H1 (cell line): ENCODE results near the gene GALNT1. TPM values are rescaled to one million over a fixed set of nuclear protein-coding genes. Genes with fewer than 3 reads are reported as not detected.
"Not testable (repeated sequence)": the region's sequence is repeated elsewhere in the genome, so short reads cannot be mapped to it uniquely, and the experiment has no call there.

Source experiments
- CTCF ChIA-PET: fragments of 300-600 bp; sonication (Branson Sonifier 250); formaldehyde crosslinking; loops from one replicate; lab custom pipeline; 2021; ENCODE audit not compliant: partially characterized antibody; lab: Charles Lee
- POLR2A ChIA-PET: fragments of 300-600 bp; sonication (Branson Sonifier 250); formaldehyde crosslinking; loops from one replicate; lab custom pipeline; 2021; ENCODE audit warnings: inconsistent platforms; ENCODE audit not compliant: partially characterized antibody; lab: Charles Lee
- DNase-seq, 2 experiments: peaks; one replicate each; pipeline versions ENCODE4 v3.0.0 to v3.0.0-alpha.2; 2010 to 2022; ENCODE audit warnings: low spot score in 2 of 2, low read depth in 1 of 2, mixed read lengths in 1 of 2
- FAIRE-seq: peaks from 2 replicates; lab custom pipeline; 2011; peaks lifted over from hg19 to GRCh38; lab: Jason Lieb, UNC
- H2AFZ ChIP-seq: 2 replicates; pipeline ENCODE4 v1.8.1; 2012; ENCODE audit warnings: low read length, inconsistent platforms
- H2AK5ac ChIP-seq: 2 replicates; pipeline ENCODE4 v1.6.1; 2013; ENCODE audit warnings: low read depth, low read length
- H2BK120ac ChIP-seq: replicated peaks from 2 replicates; pipeline ENCODE3; 2013; ENCODE audit warnings: low read depth, low read length, inconsistent platforms
- H2BK12ac ChIP-seq: 2 replicates; pipeline ENCODE4 v1.6.1; 2013; ENCODE audit warnings: low read depth, low read length
- H2BK15ac ChIP-seq: 2 replicates; pipeline ENCODE4 v1.6.1; 2013; ENCODE audit warnings: low read length
- H2BK20ac ChIP-seq: 2 replicates; pipeline ENCODE4 v1.6.1; 2013; ENCODE audit warnings: low read length
- H2BK5ac ChIP-seq: 2 replicates; pipeline ENCODE4 v1.6.1; 2013; ENCODE audit warnings: low read depth, low read length
- H3K14ac ChIP-seq: 2 replicates; pipeline ENCODE4 v1.6.1; 2013; ENCODE audit warnings: inconsistent platforms; ENCODE audit not compliant: insufficient read length
- H3K18ac ChIP-seq: 2 replicates; pipeline ENCODE4 v1.6.1; 2013; ENCODE audit warnings: low read length; ENCODE audit errors: extremely low read depth
- H3K23ac ChIP-seq: 2 replicates; pipeline ENCODE4 v1.6.1; 2013; ENCODE audit warnings: inconsistent platforms; ENCODE audit not compliant: insufficient read length
- H3K23me2 ChIP-seq: 2 replicates; pipeline ENCODE4 v1.6.1; 2013; ENCODE audit warnings: low read depth, low read length
- H3K27ac ChIP-seq: 2 replicates; pipeline ENCODE4 v1.6.1; 2011; ENCODE audit warnings: low read depth, low read length, inconsistent platforms
- H3K27me3 ChIP-seq, 4 experiments: replicated peaks in 1 of 4; 1 replicate in 1 of 4; 2 replicates in 3 of 4; pipeline versions ENCODE4 v1.6.1 to v1.8.1; 2011 to 2013; ENCODE audit warnings: low read length in 3 of 4, mild to moderate bottlenecking in 3 of 4, inconsistent platforms in 2 of 4, mixed read lengths in 2 of 4, moderate library complexity in 1 of 4; ENCODE audit not compliant: control insufficient read depth in 3 of 4, insufficient read depth in 3 of 4; ENCODE audit errors: extremely low read depth in 1 of 4
- H3K36me3 ChIP-seq, 4 experiments: 2 replicates each; pipeline versions ENCODE4 v1.6.1 to v1.8.1; 2011 to 2013; ENCODE audit warnings: mild to moderate bottlenecking in 4 of 4, low read length in 3 of 4, moderate library complexity in 2 of 4, control low read depth in 1 of 4, inconsistent platforms in 1 of 4; ENCODE audit not compliant: insufficient read depth in 4 of 4, control insufficient read depth in 2 of 4
- H3K4ac ChIP-seq: replicated peaks from 2 replicates; pipeline ENCODE3; 2013; ENCODE audit warnings: low read length, low read depth, mixed read lengths, inconsistent platforms; ENCODE audit not compliant: insufficient read length
- H3K4me1 ChIP-seq, 4 experiments: replicated peaks in 1 of 4; 1 replicate in 1 of 4; 2 replicates in 3 of 4; pipeline versions ENCODE4 v1.6.1 to v1.8.1; 2011 to 2013; ENCODE audit warnings: low read length in 3 of 4, inconsistent platforms in 2 of 4, mixed read lengths in 1 of 4; ENCODE audit not compliant: insufficient read depth in 4 of 4, control insufficient read depth in 3 of 4
- H3K4me2 ChIP-seq, 2 experiments: 2 replicates each; pipeline versions ENCODE4 v1.6.1 to v1.8.1; 2011 to 2013; ENCODE audit warnings: low read depth in 2 of 2, low read length in 2 of 2, control low read depth in 1 of 2, inconsistent platforms in 1 of 2, mild to moderate bottlenecking in 1 of 2; ENCODE audit not compliant: insufficient read depth in 1 of 2
- H3K4me3 ChIP-seq, 4 experiments: fragments of 200-600, 300-600 bp in 1 of 4; sonication (generic), shearing (Covaris generic), sonication (Bioruptor Twin) in 1 of 4; 2 replicates each; pipeline versions ENCODE4 v1.5.1 to v1.8.1; 2011 to 2016; ENCODE audit warnings: low read length in 4 of 4, low read depth in 3 of 4, control low read depth in 2 of 4, inconsistent platforms in 2 of 4, mild to moderate bottlenecking in 2 of 4, mixed read lengths in 1 of 4, moderate library complexity in 1 of 4; ENCODE audit not compliant: insufficient read depth in 2 of 4; ENCODE audit errors: extremely low read depth in 1 of 4
- H3K56ac ChIP-seq: replicated peaks from 2 replicates; pipeline ENCODE3; 2013; ENCODE audit warnings: low read depth, mild to moderate bottlenecking, mixed read lengths, low read length, inconsistent platforms; ENCODE audit not compliant: insufficient read length
- H3K79me1 ChIP-seq: 2 replicates; pipeline ENCODE4 v1.6.1; 2013; ENCODE audit warnings: low read depth, low read length, control low read depth
- H3K79me2 ChIP-seq, 2 experiments: 2 replicates each; pipeline versions ENCODE4 v1.6.1 to v1.8.1; 2012 to 2013; ENCODE audit warnings: low read length in 2 of 2, mild to moderate bottlenecking in 2 of 2, inconsistent platforms in 1 of 2; ENCODE audit not compliant: insufficient read depth in 2 of 2, control insufficient read depth in 1 of 2
- H3K9ac ChIP-seq, 4 experiments: replicated peaks in 1 of 4; 1 replicate in 1 of 4; 2 replicates in 3 of 4; pipeline versions ENCODE4 v1.6.1 to v1.8.1; 2011 to 2013; ENCODE audit warnings: low read depth in 3 of 4, low read length in 3 of 4, control low read depth in 2 of 4, mild to moderate bottlenecking in 2 of 4, moderate library complexity in 2 of 4, inconsistent platforms in 1 of 4; ENCODE audit errors: extremely low read depth in 1 of 4
- H3K9me3 ChIP-seq, 2 experiments: 2 replicates each; pipeline versions ENCODE4 v1.6.1 to v1.8.1; 2012 to 2013; ENCODE audit warnings: mild to moderate bottlenecking in 2 of 2, moderate library complexity in 2 of 2, control low read depth in 1 of 2, inconsistent platforms in 1 of 2, low read depth in 1 of 2, low read length in 1 of 2, mixed read lengths in 1 of 2; ENCODE audit not compliant: insufficient read depth in 2 of 2
- H4K20me1 ChIP-seq, 2 experiments: replicated peaks in 1 of 2; 2 replicates each; pipeline versions ENCODE3 to v1.8.1; 2011 to 2013; ENCODE audit warnings: inconsistent platforms in 2 of 2, low read length in 2 of 2, mild to moderate bottlenecking in 1 of 2; ENCODE audit not compliant: insufficient read depth in 2 of 2, control insufficient read depth in 1 of 2
- H4K5ac ChIP-seq: 2 replicates; pipeline ENCODE4 v1.6.1; 2013; ENCODE audit warnings: low read length, low read depth, mixed read lengths, inconsistent platforms; ENCODE audit not compliant: insufficient read length
- H4K8ac ChIP-seq: 2 replicates; pipeline ENCODE4 v1.8.0; 2013; ENCODE audit warnings: mild to moderate bottlenecking, moderate library complexity, low read length, inconsistent platforms; ENCODE audit not compliant: insufficient read depth; ENCODE audit errors: extremely low read depth
- H4K91ac ChIP-seq: replicated peaks from 2 replicates; pipeline ENCODE3; 2013; ENCODE audit warnings: low read length, mixed read lengths, inconsistent platforms; ENCODE audit not compliant: insufficient read length
- WGBS, 2 experiments: shearing (Covaris generic) in 1 of 2; methylation state at CpG; one replicate each; pipeline versions ENCODE4 v1.1.6 to v1.1.7; 2013 to 2015; ENCODE audit warnings: low lambda C conversion rate in 2 of 2, mixed read lengths in 2 of 2, inconsistent platforms in 1 of 2, low coverage in 1 of 2, missing lambda C conversion rate in 1 of 2; ENCODE audit not compliant: insufficient replicate concordance in 2 of 2, insufficient coverage in 1 of 2, insufficient read length in 1 of 2; ENCODE audit errors: extremely low coverage in 1 of 2, missing lambda C conversion rate in 1 of 2; 5-methylcytosine and 5-hydroxymethylcytosine counted together
- polyA plus RNA-seq, 7 experiments: library from polyadenylated mRNA; depleted of rRNA in 3 of 7; stranded (reverse) in 5 of 7; unstranded in 2 of 7; fragments of >200 nt in 5 of 7; fragments of 200-250 nt in 2 of 7; gene quantifications; 1 replicate in 5 of 7; 2 replicates in 1 of 7; 4 replicates in 1 of 7; pipeline versions ENCODE4 v1.2.1 to v1.2.3, GENCODE V29; 2011 to 2013; ENCODE audit warnings: missing spikeins in 2 of 7, mixed read lengths in 2 of 7
- total RNA-seq: library from RNA; stranded (reverse); fragmentation: NEBNext Ultra II Directional; extraction: Animal tissue kit (Norgen Biotek cat#: 25700); gene quantifications from 2 replicates; pipeline ENCODE4 v1.2.1, GENCODE V29; 2021

GALNT1 gene
- total and polyA plus RNA-seq, 2 of the 8 experiments (the other 6 are each of a cell fraction or from before 2014, with no cell fraction given): 22.4 to 101 TPM

GRCh38 chr18:35555538-35555937 is 26.0 kb upstream of the GALNT1 start:
- H3K9me3 ChIP-seq, H3K27me3 ChIP-seq, H3K23me2 ChIP-seq, DNase-seq, H3K79me2 ChIP-seq, H4K91ac ChIP-seq, H3K27ac ChIP-seq, H3K4me2 ChIP-seq, H3K23ac ChIP-seq, H4K8ac ChIP-seq, H3K18ac ChIP-seq, H4K20me1 ChIP-seq, H3K4me3 ChIP-seq, POLR2A ChIA-PET, H3K14ac ChIP-seq, H2BK120ac ChIP-seq, H2BK20ac ChIP-seq, FAIRE-seq, H2AK5ac ChIP-seq, H3K4me1 ChIP-seq, H4K5ac ChIP-seq, H3K79me1 ChIP-seq, H3K9ac ChIP-seq, H3K4ac ChIP-seq, H2AFZ ChIP-seq, H2BK15ac ChIP-seq, CTCF ChIA-PET, H2BK12ac ChIP-seq, H2BK5ac ChIP-seq, H3K36me3 ChIP-seq, H3K56ac ChIP-seq: not testable (repeated sequence)
- WGBS, 2 experiments: 94% methylated on average over 5 of the region's 5 CpGs; no CpG with 5 or more reads in 1 of the 2 experiments
